Posterior vena cava (tissue), 2 donors: Measurements from ENCODE around the gene NSMCE3. TPM values are rescaled to one million over a fixed set of nuclear protein-coding genes. Genes with fewer than 3 reads are reported as not detected.

Experiments used
- DNase-seq: peaks from one replicate; pipeline ENCODE4 v3.0.0-alpha.2; 2020; ENCODE audit warnings: low spot score
- intact Hi-C, 2 donors: fragments of 100-400 bp; cut with DNase I; formaldehyde crosslinking; loops; one replicate each; pipeline versions ENCODE4 v1.14.1 to v1.14.2; 2022 to 2023
- total RNA-seq, 2 donors: library from RNA; stranded (reverse); fragmentation: NEBNext Ultra II Directional; extraction: Animal tissue kit (Norgen Biotek cat#: 25700); gene quantifications; one replicate each; pipeline ENCODE4 v1.2.1, GENCODE V29; 2021
- donor health status: DM: yes; HTN: yes; CAD: no.
- donor health status: DM: yes; HTN: yes; CAD: no.

The NSMCE3 gene
- total RNA-seq, 2 donors from 2014 or later, result 5.9 to 6.6 TPM

DNA sequence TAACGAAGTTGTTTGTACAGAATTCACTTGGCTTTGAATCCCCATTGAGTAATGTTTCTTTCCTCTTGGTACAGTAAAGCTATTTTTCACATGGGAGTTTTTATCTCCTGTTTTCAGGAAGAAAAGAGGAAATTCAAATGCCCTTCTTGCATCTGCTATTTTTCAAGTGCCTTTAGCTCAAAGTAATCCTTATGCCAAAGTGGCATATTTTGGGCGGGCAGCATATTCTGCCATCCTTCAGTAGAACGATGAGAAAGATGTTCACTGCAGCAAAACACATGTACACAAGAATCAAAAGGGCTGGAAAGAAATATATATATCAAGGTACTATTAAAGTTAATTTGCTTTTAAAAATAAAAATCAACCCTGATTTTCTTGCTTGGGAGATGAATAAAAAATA, 5.3 kb upstream of the NSMCE3 start:
- DNase-seq, result no peak
- intact Hi-C loops, result no loop called here

DNA sequence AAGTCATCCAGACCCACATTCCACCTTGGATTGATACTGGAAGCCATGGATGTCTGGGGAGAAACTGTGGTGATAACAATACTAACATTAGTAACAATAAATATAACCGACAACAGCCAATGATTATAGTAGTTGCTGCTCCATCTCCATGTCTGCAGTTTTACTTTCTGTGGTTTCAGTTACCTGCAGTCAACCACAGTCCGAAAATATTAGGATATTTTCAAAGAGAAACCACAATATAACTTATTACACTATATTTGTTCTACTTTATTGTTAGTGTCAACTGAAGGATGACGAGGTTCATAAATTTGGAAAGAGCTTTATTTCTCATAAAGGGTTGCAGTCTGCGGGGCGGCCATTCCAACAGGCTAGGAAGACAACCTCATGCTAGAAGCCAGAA, 2.6 kb upstream of the NSMCE3 start:
- intact Hi-C loops, result no loop called here
- DNase-seq, result no peak

DNA sequence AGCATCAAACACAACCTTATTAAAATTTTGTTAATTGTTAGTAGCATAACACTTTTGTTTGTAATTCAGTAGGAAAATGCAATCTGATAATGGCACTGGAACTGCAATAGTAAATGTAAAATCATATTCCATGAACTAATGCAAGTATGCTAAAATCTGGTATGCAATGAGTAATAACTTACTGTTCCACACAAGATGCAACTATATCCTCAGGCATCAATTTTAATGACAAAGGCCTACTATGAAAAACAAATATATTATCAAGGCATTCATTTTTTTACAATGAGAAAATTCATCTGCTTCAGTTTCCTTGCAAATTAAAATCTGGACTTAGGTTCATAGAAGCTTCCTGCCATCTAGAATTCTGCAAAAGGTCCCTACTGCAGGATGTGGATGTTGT, 1.4 kb upstream of the NSMCE3 start:
- intact Hi-C loops, result no loop called here
- DNase-seq, result no peak

DNA sequence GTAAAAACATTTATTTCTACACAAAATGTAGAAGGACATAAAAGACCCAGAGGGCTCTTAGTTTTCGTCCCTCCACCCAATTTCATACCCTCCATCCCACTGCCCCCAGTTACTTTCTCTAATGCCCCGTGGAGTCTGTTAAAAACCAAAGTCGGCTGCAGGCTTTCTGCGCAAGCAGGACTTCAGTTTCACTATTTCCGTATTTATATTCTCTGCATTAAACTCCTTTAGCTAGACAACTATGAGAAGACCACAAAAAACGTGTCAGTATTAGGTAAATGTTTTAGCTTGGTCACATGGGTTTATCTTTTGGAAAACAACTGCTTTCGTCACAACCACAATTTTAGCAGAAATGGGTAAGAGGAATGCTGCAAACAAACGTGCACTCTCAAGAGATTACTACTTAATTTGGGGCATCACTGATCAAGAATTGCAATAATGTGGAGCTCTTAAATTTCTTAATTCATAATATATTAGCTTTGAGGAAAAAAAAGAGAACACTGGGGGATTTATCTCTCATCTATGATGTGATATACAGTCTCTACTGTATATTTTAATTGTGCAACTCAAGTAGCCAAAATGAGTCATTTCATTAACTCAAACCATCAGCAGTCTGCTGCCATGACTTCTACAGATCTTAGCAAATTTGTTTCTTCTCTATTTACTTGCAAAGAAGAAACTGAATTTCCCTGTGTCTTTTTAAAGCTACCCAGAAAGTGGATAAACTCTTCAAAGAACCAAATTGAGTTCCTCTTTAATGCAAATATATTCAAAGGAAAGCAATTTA, 740 bp upstream of the NSMCE3 start:
- DNase-seq, result no peak
- intact Hi-C loops, result no loop called here

DNA sequence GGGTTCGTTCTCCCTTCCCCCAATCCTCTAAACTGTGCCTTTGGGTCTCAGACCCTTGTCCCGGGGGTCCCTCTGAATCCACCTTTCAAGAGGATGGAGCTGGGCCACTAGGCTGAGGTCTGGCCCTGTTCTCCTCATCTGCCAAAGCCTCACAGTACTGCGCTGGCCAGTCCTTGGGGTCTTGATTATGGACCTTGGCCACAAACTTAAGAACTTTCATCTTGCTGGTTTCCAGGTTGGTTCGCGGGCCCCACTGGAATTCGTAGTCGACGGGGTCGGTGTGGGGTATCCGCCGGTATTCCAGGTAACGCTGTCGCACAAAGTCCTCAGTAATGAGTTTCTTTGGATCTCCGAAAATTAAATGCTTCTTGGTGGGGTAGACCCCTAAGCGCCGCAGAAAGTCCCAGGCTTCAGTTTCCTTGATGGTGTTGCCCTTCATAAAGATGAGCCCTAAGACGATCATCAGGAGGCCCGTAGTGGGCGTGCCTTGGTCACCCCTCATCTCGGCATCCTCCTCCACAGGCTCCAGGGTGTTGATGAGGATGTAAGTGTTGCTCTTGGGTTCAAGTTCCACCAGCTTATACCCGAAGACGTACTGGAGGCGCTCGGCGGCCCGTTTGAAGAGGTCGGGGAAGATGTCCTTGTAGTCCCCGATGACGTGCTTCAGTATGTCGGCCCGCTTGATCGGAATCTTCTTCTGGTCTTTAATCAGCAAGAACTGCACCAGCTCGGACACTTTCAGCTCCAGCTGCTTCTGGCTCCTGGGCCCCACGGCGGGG, 727 bp downstream of the NSMCE3 start:
- intact Hi-C loops, result no loop called here
- peak; percentile 81 for DNase-seq

DNA sequence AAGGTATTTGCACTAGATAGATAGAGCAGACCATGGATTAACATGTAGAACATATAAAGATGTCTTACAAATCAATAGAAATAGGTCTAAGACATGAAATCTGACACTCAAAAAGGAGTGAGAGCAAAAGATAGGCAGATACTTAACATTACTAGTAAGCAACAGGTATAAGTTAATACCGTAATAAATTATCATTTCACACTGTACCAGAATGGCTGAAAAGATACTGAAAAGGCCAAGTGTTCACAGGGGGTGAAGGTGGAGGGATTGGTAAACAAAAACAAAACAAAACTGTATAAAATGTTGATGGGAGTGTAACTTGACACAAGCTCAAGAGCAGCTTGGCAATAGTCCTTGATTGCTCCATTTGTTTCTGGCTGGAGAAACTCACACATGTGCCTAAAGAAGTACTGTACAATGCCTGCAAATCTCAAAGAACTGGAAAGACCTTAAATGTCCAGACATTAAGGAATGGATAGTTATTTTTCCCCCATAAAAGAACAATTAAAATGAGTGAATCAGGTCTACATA, 3.5 kb downstream of the NSMCE3 start:
- no peak for DNase-seq
- intact Hi-C loops, result no loop called here

DNA sequence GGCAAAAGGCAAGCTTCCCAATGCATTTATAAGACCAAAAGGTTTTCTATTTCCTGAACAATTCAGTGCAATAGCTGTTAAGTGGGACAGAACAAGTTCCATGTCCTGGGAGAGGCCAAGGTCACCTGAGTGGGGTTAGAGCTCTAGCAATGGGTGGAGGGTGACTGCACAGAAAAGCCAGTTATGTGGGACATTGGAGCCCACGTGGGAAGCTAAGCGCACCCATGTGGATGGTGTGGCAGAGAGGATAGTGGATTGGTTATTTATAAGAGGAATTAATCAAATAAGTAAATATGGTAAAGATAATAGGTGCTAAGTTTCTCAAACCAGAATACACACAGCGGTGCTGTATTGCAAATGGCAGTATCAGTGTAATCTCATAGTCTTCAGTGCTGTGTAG, 6.3 kb downstream of the NSMCE3 start:
- intact Hi-C loops, result no loop called here
- no peak for DNase-seq

DNA sequence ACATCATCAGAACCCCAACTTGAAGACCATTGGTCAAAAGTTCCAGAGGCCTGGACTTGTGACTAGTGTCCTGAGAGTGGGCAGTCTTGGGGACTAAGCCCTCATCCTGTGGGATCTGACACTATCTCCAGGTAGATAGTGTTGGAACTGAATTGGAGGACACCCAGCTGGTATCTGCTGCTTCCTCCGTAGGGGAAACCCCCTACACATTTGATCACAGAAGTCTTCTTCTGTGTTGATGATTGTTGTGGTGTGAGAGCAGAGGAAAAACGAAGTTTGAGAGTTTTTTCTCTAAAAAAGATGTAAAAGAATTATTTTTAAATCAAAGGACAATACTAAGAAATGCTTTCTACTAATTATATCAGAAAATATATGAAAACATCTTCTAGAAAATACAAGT, 6.9 kb downstream of the NSMCE3 start:
- DNase-seq, result no peak
- intact Hi-C loops, result no loop called here

DNA sequence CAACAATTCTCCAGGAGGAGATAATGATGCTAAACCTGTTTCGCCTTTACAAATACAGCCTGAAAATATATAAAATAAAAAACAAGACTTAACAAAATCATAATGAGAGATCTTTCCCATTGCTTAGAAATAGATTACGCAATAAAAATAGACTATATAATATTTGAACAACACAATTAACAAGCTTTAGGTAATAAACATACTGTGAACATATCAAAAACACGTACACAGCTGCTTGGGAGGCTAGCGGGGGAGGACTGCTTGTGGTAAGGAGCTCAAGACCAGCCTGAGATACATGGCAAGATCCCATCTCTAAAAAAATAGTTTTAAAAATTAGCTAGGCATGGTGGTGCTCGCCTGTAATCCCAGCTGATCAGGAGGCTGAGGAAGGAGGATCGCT, 8.7 kb downstream of the NSMCE3 start:
- no peak for DNase-seq
- intact Hi-C loops, result no loop called here

DNA sequence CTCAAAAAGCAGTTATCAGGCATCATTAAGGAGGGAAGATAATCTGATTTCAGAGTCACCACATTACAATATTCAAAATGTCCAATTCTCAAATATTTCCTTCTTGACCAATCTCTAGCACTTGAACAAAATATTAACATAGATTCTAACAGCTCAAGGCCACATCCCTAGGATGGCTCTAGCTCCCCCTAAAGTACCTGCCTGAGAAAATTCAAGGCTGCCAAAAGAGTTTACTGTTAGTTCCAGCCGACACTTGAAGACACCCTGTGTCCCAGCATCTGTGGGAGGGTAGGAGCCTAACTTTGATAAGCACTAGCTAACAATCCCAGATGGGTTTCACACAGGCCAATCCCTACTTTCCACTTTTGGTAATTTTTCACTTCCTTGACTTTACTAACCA, 10.4 kb downstream of the NSMCE3 start:
- intact Hi-C loops, result no loop called here
- no peak for DNase-seq

DNA sequence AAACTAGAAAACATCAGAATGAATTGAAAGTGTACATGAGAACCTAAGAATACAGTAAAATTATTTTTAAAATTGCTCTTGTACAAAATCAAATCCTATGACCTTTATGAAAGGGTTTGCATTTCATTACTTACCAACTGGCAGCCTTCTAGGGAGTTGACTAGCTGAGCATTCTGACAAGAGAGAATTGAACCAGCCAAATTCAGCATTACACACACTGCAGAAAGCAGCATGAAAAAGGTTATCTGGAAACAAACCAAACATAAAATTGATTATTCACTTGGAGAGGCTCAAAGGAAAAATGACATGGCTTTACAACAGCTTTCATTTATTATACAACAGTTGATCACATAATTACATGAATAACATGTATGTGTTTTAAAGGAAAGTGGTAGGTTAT, 17.4 kb downstream of the NSMCE3 start:
- intact Hi-C loops, result no loop called here
- no peak for DNase-seq

DNA sequence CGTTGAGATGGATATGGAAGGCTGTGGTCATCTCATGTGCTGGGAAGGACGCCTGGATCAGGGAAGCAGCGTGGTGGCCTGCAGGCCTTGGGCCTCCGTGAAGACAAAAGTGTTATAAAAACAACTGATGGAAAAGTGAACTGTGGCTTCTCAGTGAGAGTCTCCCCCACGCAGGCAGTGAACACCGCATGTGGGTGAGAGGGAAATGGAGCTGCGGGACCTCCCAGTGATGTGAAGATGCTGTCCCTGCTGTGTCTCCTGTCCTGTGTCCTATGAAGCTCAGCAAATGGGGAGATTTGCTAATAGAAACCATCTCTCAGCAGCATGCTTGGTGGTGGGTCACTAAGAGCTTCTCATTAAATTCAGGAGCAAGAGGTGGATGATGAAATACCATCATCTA, 25.1 kb downstream of the NSMCE3 start:
- intact Hi-C loops, result no loop called here
- no peak for DNase-seq

DNA sequence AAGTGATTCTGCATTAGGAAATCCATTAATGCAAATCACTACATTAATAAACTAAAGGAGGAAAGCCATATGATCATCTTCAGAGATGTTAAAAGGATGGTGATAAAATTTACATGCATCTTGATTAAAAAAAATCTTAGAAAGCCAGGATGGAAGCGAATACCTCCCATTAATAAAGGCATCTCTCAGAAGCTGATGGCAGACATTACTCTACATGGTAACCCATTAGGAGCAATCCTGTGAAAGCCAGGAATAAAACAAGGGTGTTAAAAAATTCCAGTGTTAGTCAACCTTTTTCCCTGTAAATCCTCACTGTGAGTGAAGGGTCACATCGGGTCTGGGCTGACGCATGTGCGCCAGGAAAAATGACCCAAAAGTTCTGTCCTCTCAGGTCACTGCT, 25.5 kb downstream of the NSMCE3 start:
- intact Hi-C loops, result no loop called here
- DNase-seq, result no peak

DNA sequence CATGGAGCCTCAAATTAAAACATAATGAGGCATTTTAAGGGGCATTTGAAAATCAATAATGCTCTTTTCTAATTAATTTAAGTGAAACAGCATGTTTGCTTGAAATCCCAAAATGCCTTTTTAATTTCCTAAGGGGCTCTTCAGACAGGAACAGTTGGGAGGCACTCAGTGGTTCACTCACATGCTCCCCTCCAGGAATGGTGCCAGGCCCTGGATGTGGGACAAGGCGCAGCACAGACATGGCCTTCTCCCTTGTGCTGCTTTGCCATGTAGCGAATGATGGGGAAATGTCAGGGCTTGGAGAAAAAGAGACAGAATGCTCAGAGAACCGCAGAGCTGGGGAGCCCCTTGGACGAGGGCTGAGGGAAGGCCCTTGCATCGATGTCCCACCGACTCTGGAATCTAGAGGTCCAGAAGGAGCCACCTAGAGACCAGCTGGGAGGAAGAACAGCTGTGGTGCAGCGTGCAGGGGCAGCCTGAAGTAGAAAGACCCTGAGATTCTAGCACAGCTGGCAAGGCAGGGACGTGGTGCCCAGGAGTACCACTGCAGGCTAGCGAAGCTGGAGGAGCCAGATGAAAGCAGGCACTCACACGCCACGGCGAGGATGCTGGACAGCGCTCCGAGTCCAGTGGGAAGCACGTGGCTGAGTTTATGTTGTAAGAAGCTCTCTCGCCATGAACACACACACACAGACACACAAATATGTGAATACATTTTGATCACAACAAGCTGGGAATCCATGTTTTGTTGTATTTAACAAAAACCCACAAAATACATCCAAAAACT, 27.0 kb downstream of the NSMCE3 start:
- intact Hi-C loops, result no loop called here
- no peak for DNase-seq

DNA sequence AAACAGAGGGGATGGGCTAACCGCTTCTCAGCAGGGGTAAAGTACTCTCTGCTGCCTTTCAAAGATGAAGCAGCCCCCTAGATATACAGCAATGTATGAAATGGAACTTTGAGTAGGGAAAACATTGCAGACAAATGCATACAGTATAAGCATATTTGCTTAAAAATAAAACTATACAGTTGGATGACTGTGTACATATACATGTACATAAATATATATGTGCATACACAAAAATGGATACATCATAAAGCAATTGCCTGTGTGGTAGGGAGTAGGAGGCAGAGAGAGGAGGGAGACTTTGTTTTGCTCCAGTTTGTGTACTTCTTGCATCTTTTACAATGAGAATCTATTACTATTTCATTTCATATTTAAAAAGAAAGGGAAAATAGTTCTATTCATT, 28.4 kb downstream of the NSMCE3 start:
- intact Hi-C loops, result no loop called here
- DNase-seq, result no peak

DNA sequence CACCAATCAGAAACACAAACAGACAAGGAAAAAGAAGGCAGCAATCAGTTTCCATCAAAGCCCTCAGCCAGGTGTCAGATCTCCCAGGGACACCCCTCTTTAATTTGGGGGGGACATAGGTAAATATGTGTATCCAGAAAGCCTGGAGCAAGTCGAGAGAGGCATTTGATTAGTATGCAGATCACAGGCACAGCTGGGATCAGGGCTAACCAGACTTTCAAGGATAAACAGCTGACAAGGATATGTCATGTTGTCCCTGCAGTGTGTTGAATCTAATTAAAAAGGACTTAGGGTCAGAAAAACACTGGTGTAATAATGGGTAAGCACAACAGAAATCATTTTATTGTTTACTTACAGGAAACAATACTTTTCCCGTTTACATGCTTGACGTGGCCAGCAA, 30.2 kb downstream of the NSMCE3 start:
- no peak for DNase-seq
- intact Hi-C loops, result no loop called here

DNA sequence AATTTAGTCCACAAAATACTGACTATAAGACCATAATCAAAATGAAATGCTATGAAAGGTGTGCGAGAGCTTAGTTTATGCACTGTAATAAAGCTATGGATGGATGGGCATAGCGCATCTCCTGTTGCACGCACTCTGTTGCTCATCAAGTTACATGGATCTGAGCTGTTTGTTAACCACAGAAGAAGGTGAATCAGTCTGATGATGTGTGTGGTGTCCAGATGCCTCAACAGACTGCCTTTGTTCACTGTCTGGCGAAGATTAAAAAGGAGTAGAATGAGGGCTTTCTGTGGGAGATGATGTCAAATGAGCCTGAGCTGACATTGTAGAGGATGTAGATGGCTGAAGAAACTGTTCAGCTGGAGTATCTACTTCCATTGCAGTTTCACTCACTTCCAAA, 36.1 kb downstream of the NSMCE3 start:
- intact Hi-C loops, result no loop called here

DNA sequence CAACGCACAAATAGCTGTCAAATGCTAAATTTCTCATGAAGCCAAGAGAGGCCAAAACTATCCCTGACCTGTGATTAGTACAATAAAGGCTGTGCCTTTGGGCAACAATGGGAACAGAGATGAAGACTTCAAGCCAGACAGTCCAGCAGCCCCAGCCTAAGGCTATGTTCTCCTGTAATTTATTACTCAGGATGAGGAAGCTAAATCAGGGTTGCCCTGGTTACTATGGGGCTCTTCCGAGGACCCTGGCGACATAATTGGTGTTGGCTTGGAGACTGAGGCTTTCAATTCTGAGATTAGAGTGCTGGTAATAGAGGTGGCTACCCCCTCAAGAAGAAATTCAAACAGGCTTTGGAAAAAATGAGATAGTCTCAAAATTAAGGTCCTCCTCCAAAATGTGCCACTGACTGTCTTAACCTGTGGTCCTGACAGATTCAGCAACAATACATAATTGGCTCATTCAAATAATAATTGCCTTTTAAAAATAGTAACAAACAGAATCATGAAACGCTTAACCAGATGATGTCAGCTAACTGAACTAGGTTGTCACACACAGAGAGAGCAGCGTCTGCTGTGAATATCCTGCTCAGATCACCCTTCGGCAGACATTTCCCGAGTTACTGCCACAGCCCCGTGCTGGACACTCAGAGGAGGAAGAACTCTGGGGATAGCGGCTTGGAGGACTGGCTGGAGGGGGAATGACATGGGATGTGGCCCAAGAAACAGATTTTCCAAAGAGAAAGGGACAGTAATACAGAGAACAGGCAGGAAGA, 43.0 kb downstream of the NSMCE3 start:
- intact Hi-C loops, result no loop called here
- DNase-seq, result no peak

More for the DNA sequence above, 36.1 kb downstream of the NSMCE3 start:
- no peak for DNase-seq

DNA sequence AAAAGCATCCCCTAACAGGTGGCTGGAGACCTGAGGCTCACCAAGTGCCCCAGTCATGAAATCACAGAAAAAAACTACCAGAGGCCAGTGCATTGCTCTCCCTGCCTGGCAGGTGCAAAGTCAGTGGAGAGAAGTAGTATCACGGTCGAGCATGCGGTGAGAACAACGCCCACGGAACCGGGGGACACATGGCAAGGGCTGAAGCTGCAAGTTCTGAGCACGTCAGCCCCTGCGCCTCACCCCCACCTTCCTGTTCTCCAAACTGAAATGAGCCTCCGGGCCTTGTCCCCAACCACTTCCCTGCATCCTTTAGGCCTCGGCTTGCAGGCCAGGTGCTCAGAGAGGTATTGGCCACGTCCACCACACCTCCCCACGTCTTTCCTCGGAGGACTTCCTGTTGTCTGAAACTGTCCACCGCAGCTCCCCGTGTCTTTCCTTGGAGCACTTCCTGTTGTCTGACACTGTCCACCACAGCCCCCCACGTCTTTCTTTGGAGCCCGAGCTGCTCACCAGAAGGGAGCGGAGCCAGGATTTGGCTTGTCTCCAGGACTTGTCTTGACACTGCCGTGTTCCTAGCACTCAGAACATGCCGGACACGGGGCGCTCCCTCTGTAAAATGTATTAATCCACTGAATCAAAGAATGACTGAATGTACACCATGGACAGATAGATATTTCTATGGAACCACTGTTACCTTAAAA, 43.9 kb downstream of the NSMCE3 start:
- no peak for DNase-seq
- intact Hi-C loops, result no loop called here
